Measurements from ENCODE around the gene PTPRR. TPM values are rescaled to one million over a fixed set of nuclear protein-coding genes. Genes with fewer than 3 reads are reported as not detected.

Gene PTPRR
- total and polyA plus RNA-seq, 2 donors (not counting 3 experiments of a cell fraction or from before 2014, with no cell fraction given) = 0.46 to 1.1 TPM

DNA sequence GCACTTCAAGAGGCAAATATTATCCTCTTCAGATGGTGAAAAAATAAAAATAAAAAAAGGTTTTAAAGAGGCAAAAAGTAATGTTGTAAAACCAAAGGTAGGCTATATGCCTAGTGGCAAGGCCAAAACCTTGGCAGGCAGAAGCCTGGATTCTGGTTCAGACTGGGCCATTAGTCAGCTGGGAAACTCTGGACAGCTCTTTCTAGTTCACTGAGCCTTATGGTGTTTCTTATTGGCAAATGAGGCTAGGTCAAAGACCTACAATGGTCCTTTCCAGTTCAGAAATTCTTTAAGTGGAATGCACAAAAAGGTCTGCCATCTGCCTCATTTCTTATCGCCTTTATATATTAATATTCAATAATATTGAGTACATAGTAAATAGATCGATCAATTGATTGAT, 327.9 kb downstream of the PTPRR start:
- no peaks in the 10 kb centered on the region for H3K9me3 ChIP-seq (replicated peaks; ENCODE audit: control insufficient read depth, insufficient read depth, low read length)
- DNase-seq (ENCODE audit: low read depth, low spot score) (no peak), FAIRE-seq (no peak)
- no peak overlapping the region for H3K27ac ChIP-seq (ENCODE audit: insufficient read depth, low read depth, low read length)
- no peak overlapping the region for H3K4me2 ChIP-seq (ENCODE audit: insufficient read depth, low read length)
- no TSS peak for BruUV-seq (replicated peaks)
- H3K36me3 ChIP-seq (ENCODE audit: control insufficient read depth in 2 of 2, extremely low read depth in 1 of 2, insufficient read depth in 2 of 2, low read length in 2 of 2) = peaks cover 19 to 40% of the 10 kb centered on the region in 2 experiments
- TF ChIP-seq FOS (IDR thresholded peaks at IDR 0.05; ENCODE audit: borderline replicate concordance, insufficient read depth, low read length) (no peak), MYC (IDR thresholded peaks at IDR 0.05; ENCODE audit: low read depth, low read length) (no peak), POLR2A (IDR thresholded peaks at IDR 0.05; ENCODE audit: low read depth, low read length) (no peak), GATA2 (IDR thresholded peaks at IDR 0.05; ENCODE audit: insufficient read depth, insufficient read length, low read depth, low read length) (no peak), MAX (IDR thresholded peaks at IDR 0.05; ENCODE audit: insufficient read depth, insufficient read length) (no peak)
- TF ChIP-seq, protein P1, sequence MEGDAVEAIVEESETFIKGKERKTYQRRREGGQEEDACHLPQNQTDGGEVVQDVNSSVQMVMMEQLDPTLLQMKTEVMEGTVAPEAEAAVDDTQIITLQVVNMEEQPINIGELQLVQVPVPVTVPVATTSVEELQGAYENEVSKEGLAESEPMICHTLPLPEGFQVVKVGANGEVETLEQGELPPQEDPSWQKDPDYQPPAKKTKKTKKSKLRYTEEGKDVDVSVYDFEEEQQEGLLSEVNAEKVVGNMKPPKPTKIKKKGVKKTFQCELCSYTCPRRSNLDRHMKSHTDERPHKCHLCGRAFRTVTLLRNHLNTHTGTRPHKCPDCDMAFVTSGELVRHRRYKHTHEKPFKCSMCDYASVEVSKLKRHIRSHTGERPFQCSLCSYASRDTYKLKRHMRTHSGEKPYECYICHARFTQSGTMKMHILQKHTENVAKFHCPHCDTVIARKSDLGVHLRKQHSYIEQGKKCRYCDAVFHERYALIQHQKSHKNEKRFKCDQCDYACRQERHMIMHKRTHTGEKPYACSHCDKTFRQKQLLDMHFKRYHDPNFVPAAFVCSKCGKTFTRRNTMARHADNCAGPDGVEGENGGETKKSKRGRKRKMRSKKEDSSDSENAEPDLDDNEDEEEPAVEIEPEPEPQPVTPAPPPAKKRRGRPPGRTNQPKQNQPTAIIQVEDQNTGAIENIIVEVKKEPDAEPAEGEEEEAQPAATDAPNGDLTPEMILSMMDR (IDR thresholded peaks at IDR 0.05; ENCODE audit: extremely low read depth in 1 of 2, insufficient read depth in 1 of 2, low read depth in 1 of 2, low read length in 2 of 2) = no peak
- H3K4me1 ChIP-seq (ENCODE audit: control insufficient read depth, extremely low read depth, insufficient read depth, low read length) = peaks cover 12% of the 10 kb centered on the region
- POLR2A ChIA-PET = no interaction called here
- no peaks in the 10 kb centered on the region for H3K9me1 ChIP-seq (replicated peaks; ENCODE audit: control insufficient read depth, extremely low read depth, insufficient read depth, low read length)
- H3K9ac ChIP-seq (replicated peaks; ENCODE audit: extremely low read depth, insufficient read depth, low read length) = no peak overlapping the region
- dilution Hi-C loops (cut with MboI; ENCODE audit: extremely low pct_ligation_motif_present, low sequenced_read_pairs) = no loop called here
- intact Hi-C loops (cut with micrococcal nuclease) = no loop called here
- H3K79me2 ChIP-seq (ENCODE audit: control insufficient read depth, insufficient read depth, low read length) = peaks cover 19% of the 10 kb centered on the region
- no peak overlapping the region for H2AFZ ChIP-seq (ENCODE audit: low read depth, low read length)
- no peak overlapping the region for H3K4me3 ChIP-seq (replicated peaks in 1 of 3; ENCODE audit: insufficient read depth in 1 of 3, low read depth in 1 of 3, low read length in 3 of 3)
- H4K20me1 ChIP-seq (replicated peaks; ENCODE audit: control insufficient read depth, extremely low read depth, insufficient read depth, low read length) = no peaks in the 10 kb centered on the region
- CTCF ChIA-PET = interaction anchor here (1.2 to 6.8 kb wide), 2 partner anchors 18 to 126 kb away, joined by 4 to 119 read pairs; no protein-coding TSS in a partner anchor
- no peaks in the 10 kb centered on the region for H3K27me3 ChIP-seq (ENCODE audit: control insufficient read depth in 2 of 2, insufficient read depth in 2 of 2, low read length in 2 of 2)
